ENCODE results near the gene TP53TG5. TPM values are rescaled to one million over a fixed set of nuclear protein-coding genes. Genes with fewer than 3 reads are reported as not detected.

The TP53TG5 gene
- total and polyA plus RNA-seq, 2 experiments from 2014 or later: not detected

DNA sequence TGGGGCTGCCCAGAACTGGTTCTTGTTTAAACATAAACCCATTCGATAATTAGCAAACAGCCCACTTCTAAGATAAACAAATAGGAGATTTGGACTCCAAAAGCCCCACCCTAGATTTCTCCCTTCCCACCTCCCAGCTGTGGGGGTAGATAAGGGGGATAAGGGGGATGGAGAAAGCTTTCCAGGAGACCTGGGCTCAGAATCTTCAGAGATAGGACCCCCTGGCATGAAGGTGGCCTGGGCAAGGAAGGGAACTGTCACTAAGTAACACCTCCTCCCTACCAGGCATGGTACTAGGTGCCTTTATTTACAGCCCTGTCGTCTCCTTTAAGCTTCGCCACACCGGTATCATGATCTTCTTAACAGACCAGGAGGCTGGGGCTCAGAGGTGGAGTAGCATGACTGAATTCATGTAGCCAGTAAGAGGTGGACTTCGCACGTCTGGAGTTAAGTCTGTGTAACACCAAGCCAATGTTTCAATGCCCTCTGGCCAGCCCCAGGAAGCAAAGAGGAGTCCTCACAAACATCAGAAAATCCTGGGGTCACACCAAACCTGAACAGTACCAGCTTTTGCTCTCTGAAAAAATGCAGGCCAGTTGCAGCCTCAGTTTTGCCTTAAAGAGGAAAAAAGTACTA lies 34.5 kb downstream of the TP53TG5 start:
- Mint-ChIP-seq H3K4me1 (peaks cover 90% of the 10 kb centered on the region), H3K27ac (peak overlapping the region; percentile 96), H3K4me3 (peak overlapping the region; percentile 71; the same call in 1 of the 3 replicates), H3K9me3 (no peaks in the 10 kb centered on the region), H3K27me3 (ENCODE audit: insufficient read depth, low read depth, poor library complexity) (peaks cover 15% of the 10 kb centered on the region), H3K36me3 (ENCODE audit: low read depth) (peaks cover 18% of the 10 kb centered on the region)
- ATAC-seq (no peak), DNase-seq (ENCODE audit: low spot score) (no peak)
- Histone ChIP-seq H3K79me2 (replicated peaks; ENCODE audit: insufficient read depth) (peaks cover 87% of the 10 kb centered on the region), H2AFZ (no peak overlapping the region), H3K4me1 (ENCODE audit: insufficient read depth) (peaks cover 80% of the 10 kb centered on the region), H3K36me3 (ENCODE audit: insufficient read depth) (no peaks in the 10 kb centered on the region), H3K27me3 (ENCODE audit: insufficient read depth) (peaks cover 9% of the 10 kb centered on the region; the same call in 1 of the 2 replicates), H3K27ac (ENCODE audit: low read depth) (peak overlapping the region; percentile 96), H4K20me1 (replicated peaks; ENCODE audit: insufficient read depth) (no peaks in the 10 kb centered on the region), H3K4me3 (peak overlapping the region; percentile 46), H3K9me2 (ENCODE audit: insufficient read depth) (no peaks in the 10 kb centered on the region), H3K4me2 (peak overlapping the region; percentile 98), H3F3A (replicated peaks; ENCODE audit: low read depth) (0 out of 2 replicates have a peak, but pooled peaks cover 8% of the 10 kb centered on the region)
- TF ChIP-seq, protein P1, sequence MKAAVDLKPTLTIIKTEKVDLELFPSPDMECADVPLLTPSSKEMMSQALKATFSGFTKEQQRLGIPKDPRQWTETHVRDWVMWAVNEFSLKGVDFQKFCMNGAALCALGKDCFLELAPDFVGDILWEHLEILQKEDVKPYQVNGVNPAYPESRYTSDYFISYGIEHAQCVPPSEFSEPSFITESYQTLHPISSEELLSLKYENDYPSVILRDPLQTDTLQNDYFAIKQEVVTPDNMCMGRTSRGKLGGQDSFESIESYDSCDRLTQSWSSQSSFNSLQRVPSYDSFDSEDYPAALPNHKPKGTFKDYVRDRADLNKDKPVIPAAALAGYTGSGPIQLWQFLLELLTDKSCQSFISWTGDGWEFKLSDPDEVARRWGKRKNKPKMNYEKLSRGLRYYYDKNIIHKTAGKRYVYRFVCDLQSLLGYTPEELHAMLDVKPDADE (IDR thresholded peaks at IDR 0.05): no peak
- TF ChIP-seq CREB1 (CRISPR knock-in tag; IDR thresholded peaks at IDR 0.05; ENCODE audit: low read depth): no peak
- TF ChIP-seq NANOG (IDR thresholded peaks at IDR 0.05; ENCODE audit: borderline replicate concordance): no peak
- no peak for TF ChIP-seq ZNF114 (CRISPR knock-in tag; IDR thresholded peaks at IDR 0.05)
- TF ChIP-seq, protein P2, sequence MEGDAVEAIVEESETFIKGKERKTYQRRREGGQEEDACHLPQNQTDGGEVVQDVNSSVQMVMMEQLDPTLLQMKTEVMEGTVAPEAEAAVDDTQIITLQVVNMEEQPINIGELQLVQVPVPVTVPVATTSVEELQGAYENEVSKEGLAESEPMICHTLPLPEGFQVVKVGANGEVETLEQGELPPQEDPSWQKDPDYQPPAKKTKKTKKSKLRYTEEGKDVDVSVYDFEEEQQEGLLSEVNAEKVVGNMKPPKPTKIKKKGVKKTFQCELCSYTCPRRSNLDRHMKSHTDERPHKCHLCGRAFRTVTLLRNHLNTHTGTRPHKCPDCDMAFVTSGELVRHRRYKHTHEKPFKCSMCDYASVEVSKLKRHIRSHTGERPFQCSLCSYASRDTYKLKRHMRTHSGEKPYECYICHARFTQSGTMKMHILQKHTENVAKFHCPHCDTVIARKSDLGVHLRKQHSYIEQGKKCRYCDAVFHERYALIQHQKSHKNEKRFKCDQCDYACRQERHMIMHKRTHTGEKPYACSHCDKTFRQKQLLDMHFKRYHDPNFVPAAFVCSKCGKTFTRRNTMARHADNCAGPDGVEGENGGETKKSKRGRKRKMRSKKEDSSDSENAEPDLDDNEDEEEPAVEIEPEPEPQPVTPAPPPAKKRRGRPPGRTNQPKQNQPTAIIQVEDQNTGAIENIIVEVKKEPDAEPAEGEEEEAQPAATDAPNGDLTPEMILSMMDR (conservative IDR thresholded peaks at IDR 0.05; ENCODE audit: low read depth in 2 of 2): no peak
- no peak for TF ChIP-seq EZH2phosphoT487 (IDR thresholded peaks at IDR 0.05; ENCODE audit: unreplicated experiment)
- TF ChIP-seq ZNF331 (CRISPR knock-in tag; IDR thresholded peaks at IDR 0.05; ENCODE audit: low read depth): no peak
- no peak for TF ChIP-seq STAT1 (IDR thresholded peaks at IDR 0.05; ENCODE audit: unreplicated experiment)

DNA sequence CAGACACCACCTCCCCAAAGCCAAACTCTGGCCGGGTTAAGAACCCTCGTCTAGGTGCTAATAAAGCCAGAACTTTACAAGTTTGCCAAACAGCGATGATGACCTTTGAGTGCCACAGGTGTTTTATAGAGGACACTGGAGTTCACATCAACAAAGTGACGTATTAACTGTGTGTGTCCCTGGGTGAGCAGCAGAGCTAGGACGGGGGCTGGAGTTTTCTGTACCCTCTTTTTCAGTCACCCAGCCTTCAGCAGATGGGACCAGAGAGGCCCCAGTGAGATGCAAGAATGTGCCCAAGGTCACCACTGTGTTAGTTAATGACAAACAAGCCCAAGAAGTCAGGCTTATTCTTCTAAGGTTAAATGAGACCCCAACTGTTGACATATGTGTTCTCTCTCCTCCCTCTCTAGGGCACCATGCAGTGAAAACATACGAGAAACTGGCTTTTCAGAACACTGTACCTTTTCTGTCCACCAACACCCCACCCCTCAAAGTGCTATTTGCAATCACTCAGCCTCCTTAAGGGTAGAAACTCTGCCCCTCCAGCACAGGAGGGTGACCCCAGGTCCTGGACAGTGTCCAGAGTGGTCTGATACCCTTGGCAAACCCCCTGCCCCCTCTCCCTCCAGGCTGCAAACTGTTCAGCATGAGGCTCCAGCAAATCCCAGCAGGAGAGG lies 35.1 kb downstream of the TP53TG5 start:
- H3K9me3 Mint-ChIP-seq: no peaks in the 10 kb centered on the region
- Histone ChIP-seq H3K4me1 (ENCODE audit: insufficient read depth) (peaks cover 87% of the 10 kb centered on the region), H3K4me3 (peak overlapping the region; percentile 46), H3K36me3 (ENCODE audit: insufficient read depth) (no peaks in the 10 kb centered on the region), H3K9me2 (ENCODE audit: insufficient read depth) (no peaks in the 10 kb centered on the region), H2AFZ (no peak overlapping the region), H4K20me1 (replicated peaks; ENCODE audit: insufficient read depth) (no peaks in the 10 kb centered on the region), H3F3A (replicated peaks; ENCODE audit: low read depth) (0 out of 2 replicates have a peak, but pooled peaks cover 8% of the 10 kb centered on the region), H3K4me2 (peak overlapping the region; percentile 98), H3K27ac (ENCODE audit: low read depth) (peak overlapping the region; percentile 96), H3K27me3 (ENCODE audit: insufficient read depth) (peaks cover 9% of the 10 kb centered on the region; the same call in 1 of the 2 replicates), H3K79me2 (replicated peaks; ENCODE audit: insufficient read depth) (peaks cover 93% of the 10 kb centered on the region)
- peak overlapping the region; percentile 71 for H3K4me3 Mint-ChIP-seq
- H3K27me3 Mint-ChIP-seq (ENCODE audit: insufficient read depth, low read depth, poor library complexity): peaks cover 17% of the 10 kb centered on the region
- DNase-seq (ENCODE audit: low spot score) (no peak), ATAC-seq (no peak)
- H3K36me3 Mint-ChIP-seq (ENCODE audit: low read depth): peaks cover 18% of the 10 kb centered on the region
- no peak for TF ChIP-seq CREB1 (CRISPR knock-in tag; IDR thresholded peaks at IDR 0.05; ENCODE audit: low read depth)
- H3K27ac Mint-ChIP-seq: peak overlapping the region; percentile 96
- peaks cover 96% of the 10 kb centered on the region for H3K4me1 Mint-ChIP-seq

All from GM23338 (cell line).